HepG2 (cell line): ENCODE results near the gene GNG7. TPM values are rescaled to one million over a fixed set of nuclear protein-coding genes. Genes with fewer than 3 reads are reported as not detected.
A peak's percentile ranks its signal among the peaks of the same experiment; 100 is the strongest.

Experiments
- ATF4 ChIP-seq, 2 experiments: fragments of 450-650 bp in 1 of 2; sonication (generic) in 1 of 2; formaldehyde crosslinking; IDR thresholded peaks; 2 replicates each; pipeline versions ENCODE4 v1.5.0 to v1.8.0; 2020 to 2022; ENCODE audit warnings: mild to moderate bottlenecking in 1 of 2, missing genetic modification reagents in 1 of 2
- CBX2 ChIP-seq, 2 experiments: fragments of 200-600 bp in 1 of 2; sonication (generic); formaldehyde crosslinking in 1 of 2; IDR thresholded peaks; 2 replicates each; pipeline versions ENCODE4 v1.7.0 to v1.8.1; 2018 to 2022; ENCODE audit warnings: low read depth in 2 of 2, low read length in 1 of 2, mild to moderate bottlenecking in 1 of 2, missing genetic modification reagents in 1 of 2
- GATA4 ChIP-seq: sonication (generic); IDR thresholded peaks from 2 replicates; pipeline ENCODE4 v1.6.1; 2016; ENCODE audit warnings: antibody characterized with exemption, low read depth, borderline replicate concordance
- KLF16 ChIP-seq, 2 experiments: sonication (generic) in 1 of 2; formaldehyde crosslinking in 1 of 2; IDR thresholded peaks; 2 replicates each; pipeline versions ENCODE4 v1.6.1 to v1.8.0; 2016 to 2023; ENCODE audit warnings: missing genetic modification reagents in 2 of 2, missing compliant biosample characterization in 1 of 2
- MAFK ChIP-seq, 2 experiments: IDR thresholded peaks in 1 of 2; conservative IDR thresholded peaks in 1 of 2; 2 replicates each; pipeline ENCODE4 v1.6.1; 2011; ENCODE audit warnings: improper control_type of control experiment in 2 of 2, low read length in 2 of 2
- PTBP1 ChIP-seq: fragments of 200-400 bp; formaldehyde crosslinking; IDR thresholded peaks from 2 replicates; pipeline ENCODE4 v1.6.1; 2018; ENCODE audit warnings: low read length, low read depth; ENCODE audit not compliant: poor library complexity, severe bottlenecking
- STAG1 ChIP-seq: sonication (generic); formaldehyde crosslinking; IDR thresholded peaks from 2 replicates; pipeline ENCODE4 v1.4.0; 2020; ENCODE audit warnings: missing genetic modification reagents
- TEAD3 ChIP-seq: optimal IDR thresholded peaks from 2 replicates; pipeline ENCODE3; 2016; ENCODE audit warnings: borderline replicate concordance
- ZNF530 ChIP-seq: sonication (generic); formaldehyde crosslinking; IDR thresholded peaks from 2 replicates; pipeline ENCODE4 v1.5.0; 2020; ENCODE audit warnings: low read depth, mild to moderate bottlenecking, missing genetic modification reagents
- ZNF691 ChIP-seq: sonication (generic); formaldehyde crosslinking; IDR thresholded peaks from 2 replicates; pipeline ENCODE4 v1.4.0; 2020; ENCODE audit warnings: missing genetic modification reagents, low read depth, mild to moderate bottlenecking, borderline replicate concordance
- ZNF720 ChIP-seq: sonication (generic); formaldehyde crosslinking; IDR thresholded peaks from 2 replicates; pipeline ENCODE4 v1.4.0; 2020; ENCODE audit warnings: missing genetic modification reagents
- ZNF768 ChIP-seq: sonication (generic); formaldehyde crosslinking; IDR thresholded peaks from 2 replicates; pipeline ENCODE4 v1.4.0; 2020; ENCODE audit warnings: missing genetic modification reagents
- polyA plus RNA-seq, 8 experiments: library from polyadenylated mRNA; depleted of rRNA in 3 of 8; stranded (reverse) in 7 of 8; unstranded in 1 of 8; fragments of >200 nt; fragmentation: Illumina TruSeq in 4 of 8; extraction: Trizol in 4 of 8; gene quantifications; 2 replicates each; pipeline versions ENCODE4 v1.2.1 to v1.2.3, GENCODE V29; 2011 to 2016; ENCODE audit warnings: low read depth in 4 of 8, missing spikeins in 1 of 8, mixed read lengths in 1 of 8; ENCODE audit not compliant: insufficient read depth in 1 of 8
- total RNA-seq, 5 experiments: library from RNA; depleted of rRNA; stranded (reverse); fragments of >200 nt; fragmentation: Illumina TruSeq; extraction: Trizol; gene quantifications; 2 replicates each; pipeline ENCODE4 v1.2.3, GENCODE V29; 2016; ENCODE audit warnings: low read depth in 1 of 5

Gene GNG7
- total and polyA plus RNA-seq, 2 of the 13 experiments (the other 11 are each of a cell fraction or from before 2014, with no cell fraction given): 1.4 to 3.3 TPM

GRCh38 chr19:2661615-2662014 lies 40.9 kb downstream of the GNG7 start (continued):
- TF ChIP-seq PTBP1: no peak
- TF ChIP-seq ZNF691 (CRISPR knock-in tag): no peak
- TF ChIP-seq ZNF768: no peak
- TF ChIP-seq ZNF530 (CRISPR knock-in tag): no peak
- peak; percentile 31; the same call in 1 of the 2 replicates for TF ChIP-seq STAG1 (CRISPR knock-in tag)
- no peak for TF ChIP-seq ATF4 (CRISPR knock-in tag; IDR thresholded peaks at IDR 0.05)
- TF ChIP-seq ZNF720 (CRISPR knock-in tag): no peak
- no peak for TF ChIP-seq MAFK (conservative IDR thresholded peaks at IDR 0.05 in 1 of 2, IDR thresholded peaks at IDR 0.05 in 1 of 2; ENCODE audit: low read length in 2 of 2)
- no peak for TF ChIP-seq CBX2 (IDR thresholded peaks at IDR 0.05; ENCODE audit: low read depth, low read length)
- no peak for TF ChIP-seq CBX2 (CRISPR knock-in tag; IDR thresholded peaks at IDR 0.05; ENCODE audit: low read depth)
- TF ChIP-seq TEAD3 (CRISPR knock-in tag): no peak
- TF ChIP-seq KLF16 (CRISPR knock-in tag; IDR thresholded peaks at IDR 0.05): no peak
- no peak for TF ChIP-seq GATA4
